GM11168 (cell line): ENCODE data around the gene EHHADH.

ENCODE experiments used
- in situ Hi-C: fragments of 300-500 bp; cut with MboI; formaldehyde crosslinking; loops from one replicate; pipeline ENCODE4 v1.12.0; 2022; ENCODE audit warnings: low sequenced_read_pairs; ENCODE audit not compliant: unreplicated experiment

Gene EHHADH

DNA sequence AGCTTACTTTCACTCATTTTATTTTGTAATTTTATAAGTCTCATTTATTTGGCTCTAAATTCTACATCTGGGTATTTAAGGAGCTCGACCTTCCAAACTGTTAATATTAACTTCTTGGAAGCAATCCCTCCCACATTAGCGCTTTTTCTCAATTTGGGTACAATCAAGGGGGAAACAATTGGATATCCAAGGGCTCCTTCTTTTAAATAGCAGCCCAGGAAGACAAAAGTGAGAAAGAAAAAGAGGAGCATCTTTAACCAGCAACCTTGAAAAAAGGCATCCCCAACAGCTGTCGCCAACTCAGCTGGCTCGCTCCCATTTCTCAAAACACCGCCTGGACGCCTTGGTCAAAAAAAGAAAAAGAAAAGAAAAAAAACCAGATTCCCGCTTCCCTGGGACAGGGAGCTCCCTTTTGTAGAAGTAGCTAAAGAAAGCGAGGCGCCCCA, 101.9 kb downstream of the EHHADH start:
- in situ Hi-C loops: no loop called here

DNA sequence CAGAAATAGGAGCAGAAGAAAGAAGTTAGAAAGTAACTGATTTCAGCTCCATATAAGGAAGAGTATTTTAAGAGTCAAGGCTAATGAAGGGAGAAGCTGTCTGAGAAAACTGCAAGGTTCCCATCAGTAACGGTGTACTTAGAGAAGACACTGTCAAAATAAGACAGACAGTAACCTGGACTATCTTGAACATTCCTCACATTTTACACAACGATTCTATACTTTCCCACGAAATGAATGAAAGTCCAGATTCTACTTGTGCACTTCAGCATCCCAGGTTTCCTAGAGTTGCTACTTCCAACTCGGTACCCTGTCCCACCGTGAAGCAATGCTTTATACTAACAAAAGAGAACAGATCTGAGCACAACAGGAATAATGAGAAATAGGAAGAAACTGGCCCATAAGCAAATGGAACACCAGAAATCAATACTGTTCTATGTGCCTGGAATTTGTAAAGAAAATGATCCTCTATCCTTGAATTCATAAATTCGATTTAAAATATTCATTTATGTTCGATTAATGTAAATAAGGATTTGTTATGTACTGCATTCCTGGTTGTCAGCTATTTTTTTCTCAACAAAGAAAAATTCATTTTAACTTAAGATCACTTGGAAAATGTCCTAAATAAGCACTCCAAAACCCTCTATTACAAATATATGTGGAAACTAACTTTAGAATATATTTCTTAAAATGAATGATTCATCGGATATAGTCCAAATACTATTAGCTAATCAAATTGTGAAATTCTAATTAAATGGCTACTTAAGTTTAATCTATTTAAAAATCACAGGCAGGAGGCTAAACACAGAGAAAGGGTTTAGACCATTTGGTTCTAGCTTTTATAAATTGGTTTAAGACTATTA, 102.5 kb downstream of the EHHADH start:
- in situ Hi-C loops: no loop called here

DNA sequence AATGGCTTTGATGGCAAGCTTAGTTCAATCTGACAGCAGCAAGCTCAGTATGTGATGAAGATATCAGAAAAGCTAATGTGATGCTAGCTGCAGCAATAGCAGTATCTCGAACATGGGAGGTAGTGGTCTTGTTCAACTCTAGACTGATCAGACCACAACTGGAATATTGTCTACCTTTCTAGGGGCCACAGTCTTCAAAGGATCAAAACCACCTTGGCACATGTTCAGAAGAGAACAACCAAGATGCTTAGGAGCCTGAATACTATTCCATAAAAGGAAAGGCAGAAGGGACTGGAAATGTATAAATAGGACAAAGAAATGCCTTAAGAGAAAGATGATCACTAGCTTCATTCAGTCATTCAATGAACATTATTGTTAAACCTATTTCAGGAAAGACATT, 103.3 kb downstream of the EHHADH start:
- in situ Hi-C loops: no loop called here

DNA sequence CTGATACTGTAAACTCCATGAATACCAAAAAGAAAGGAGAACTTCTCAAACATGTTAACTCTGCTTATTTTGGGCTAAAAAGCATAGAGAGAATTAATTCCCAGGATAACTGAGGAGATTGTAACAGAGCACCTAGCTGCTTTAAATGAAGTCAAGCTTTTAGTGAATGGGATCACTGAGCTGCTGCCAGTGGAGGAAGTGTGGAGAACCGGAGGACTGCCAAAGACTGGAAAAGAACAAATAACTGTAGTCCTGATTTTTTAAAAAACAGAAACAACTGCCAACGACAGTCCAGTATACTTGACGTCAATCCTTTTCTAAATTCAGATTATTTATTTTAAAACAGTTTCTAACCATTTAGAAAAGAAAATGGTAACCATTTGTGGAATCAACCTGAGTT, 104.3 kb downstream of the EHHADH start:
- in situ Hi-C loops: no loop called here

DNA sequence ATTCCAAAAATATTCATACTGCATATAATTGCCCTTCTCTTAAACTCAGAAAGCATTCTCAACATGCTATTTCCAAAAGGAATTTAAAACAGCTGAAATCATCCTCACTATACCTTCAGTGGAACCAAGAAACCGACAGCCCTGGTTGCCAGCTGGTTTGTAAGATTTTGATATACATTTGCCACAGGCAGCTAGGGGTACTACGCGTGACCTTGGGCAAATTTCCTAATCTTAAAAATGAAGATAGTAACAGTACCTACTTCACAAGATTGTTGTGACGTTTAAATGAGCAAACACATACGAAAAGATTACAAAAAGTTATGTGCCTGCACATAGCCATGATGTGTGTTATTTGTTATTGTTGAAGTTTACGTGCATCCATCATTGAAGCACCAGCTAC, 108.3 kb downstream of the EHHADH start:
- in situ Hi-C loops: no loop called here

GRCh38 chr3:185144784-185145183, 109.1 kb downstream of the EHHADH start:
- in situ Hi-C loops: no loop called here
